SK-N-MC (cell line): ENCODE data around the gene SAMD11.
"Not testable (repeated sequence)": the region's sequence is repeated elsewhere in the genome, so short reads cannot be mapped to it uniquely, and the experiment has no call there.

Experiments used
- EZH2 ChIP-seq: fragments of 200-600 bp; sonication (generic); IDR thresholded peaks from one replicate; pipeline ENCODE4 v1.6.1; 2017; ENCODE audit warnings: antibody characterized with exemption
- FOXP2 ChIP-seq: optimal IDR thresholded peaks from 2 replicates; pipeline ENCODE3; 2011; ENCODE audit warnings: mild to moderate bottlenecking, moderate library complexity; ENCODE audit not compliant: insufficient read depth; ENCODE audit errors: extremely low read length, control extremely low read depth
- POLR2AphosphoS5 ChIP-seq: IDR thresholded peaks from 2 replicates; pipeline ENCODE4 v1.6.1; 2012; ENCODE audit warnings: mild to moderate bottlenecking, low read depth, low read length, borderline replicate concordance

DNA sequence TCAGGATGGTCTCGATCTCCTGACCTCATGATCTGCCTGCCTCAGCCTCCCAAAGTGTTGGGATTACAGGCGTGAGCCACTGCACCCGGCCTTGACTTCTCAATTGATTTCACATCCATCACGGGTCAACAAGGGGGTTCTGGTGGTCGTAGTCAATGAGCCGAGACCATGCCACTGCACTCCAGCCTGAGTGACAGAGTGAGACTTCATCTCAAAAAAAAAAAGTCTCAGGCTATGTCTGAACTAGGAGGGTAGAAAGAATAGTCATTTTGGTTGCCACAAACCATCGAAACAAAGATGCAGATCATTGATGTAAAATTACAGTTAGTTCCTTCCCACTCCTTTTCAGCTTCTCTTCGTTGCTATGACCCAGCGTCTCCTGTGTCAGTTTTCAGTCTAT lies 33.5 kb upstream of the SAMD11 start:
- not testable (repeated sequence) for TF ChIP-seq POLR2AphosphoS5, EZH2, FOXP2
